Mesendoderm (in vitro differentiated cells): ENCODE measurements around the gene TRPM1.

Experiments used
- DNase-seq: peaks from one replicate; pipeline ENCODE4 v3.0.0; 2013
- H2AK5ac ChIP-seq: 2 replicates; pipeline ENCODE4 v1.6.1; 2013; ENCODE audit warnings: low read length, inconsistent platforms
- H2BK120ac ChIP-seq: 2 replicates; pipeline ENCODE4 v1.6.1; 2013; ENCODE audit warnings: low read depth, mild to moderate bottlenecking, low read length, moderate library complexity, mixed read lengths
- H2BK15ac ChIP-seq: replicated peaks from 2 replicates; pipeline ENCODE4 v1.6.1; 2013; ENCODE audit warnings: low read depth, mild to moderate bottlenecking, moderate library complexity
- H2BK5ac ChIP-seq: 2 replicates; pipeline ENCODE4 v1.6.1; 2013; ENCODE audit warnings: low read length, inconsistent platforms
- H3K18ac ChIP-seq: 2 replicates; pipeline ENCODE4 v1.6.1; 2013; ENCODE audit warnings: mild to moderate bottlenecking, low read length, mixed read lengths
- H3K23ac ChIP-seq: one replicate; pipeline ENCODE4 v1.6.1; 2013; ENCODE audit warnings: low read length
- H3K27ac ChIP-seq: 2 replicates; pipeline ENCODE4 v1.5.1; 2013; ENCODE audit warnings: low read depth, mild to moderate bottlenecking, inconsistent platforms, low read length, moderate library complexity
- H3K27me3 ChIP-seq: 2 replicates; pipeline ENCODE4 v1.6.1; 2013; ENCODE audit warnings: low read length, control low read depth, mild to moderate bottlenecking, inconsistent platforms; ENCODE audit not compliant: insufficient read depth, poor library complexity
- H3K36me3 ChIP-seq: 2 replicates; pipeline ENCODE4 v1.6.1; 2013; ENCODE audit warnings: low read length, inconsistent platforms; ENCODE audit not compliant: control insufficient read depth, insufficient read depth
- H3K4ac ChIP-seq: one replicate; pipeline ENCODE4 v1.6.1; 2013; ENCODE audit warnings: low read depth, mild to moderate bottlenecking, low read length, moderate library complexity
- H3K4me1 ChIP-seq: 2 replicates; pipeline ENCODE4 v1.6.1; 2013; ENCODE audit warnings: low read depth, low read length, inconsistent platforms; ENCODE audit not compliant: control insufficient read depth
- H3K4me2 ChIP-seq: 2 replicates; pipeline ENCODE4 v1.6.1; 2013; ENCODE audit warnings: low read length
- H3K4me3 ChIP-seq: 2 replicates; pipeline ENCODE4 v1.5.1; 2013; ENCODE audit warnings: mild to moderate bottlenecking, low read length
- H3K56ac ChIP-seq: one replicate; pipeline ENCODE4 v1.6.1; 2013; ENCODE audit warnings: low read length
- H3K79me1 ChIP-seq: 2 replicates; pipeline ENCODE4 v1.6.1; 2013; ENCODE audit warnings: low read length, inconsistent platforms
- H3K79me2 ChIP-seq: 2 replicates; pipeline ENCODE4 v1.6.1; 2013; ENCODE audit warnings: mild to moderate bottlenecking, low read length; ENCODE audit not compliant: control insufficient read depth, insufficient read depth
- H3K9ac ChIP-seq: 2 replicates; pipeline ENCODE4 v1.6.1; 2013; ENCODE audit warnings: low read length, inconsistent platforms
- H4K5ac ChIP-seq: one replicate; pipeline ENCODE4 v1.6.1; 2013; ENCODE audit warnings: low read length
- H4K8ac ChIP-seq: one replicate; pipeline ENCODE4 v1.6.1; 2013; ENCODE audit warnings: low read depth, mild to moderate bottlenecking, control low read depth, low read length, moderate library complexity
- WGBS: extraction: QIAGEN DNeasy Blood & Tissue Kit; methylation state at CpG from one replicate; pipeline ENCODE4 v1.1.7; 2013; ENCODE audit warnings: low lambda C conversion rate, missing lambda C conversion rate; ENCODE audit not compliant: insufficient coverage; ENCODE audit errors: extremely low coverage; 5-methylcytosine and 5-hydroxymethylcytosine counted together

TRPM1 gene

GRCh38 chr15:31049682-31050615, 51.6 kb downstream of the TRPM1 start:
- DNase-seq, result no peak

GRCh38 chr15:31049111-31049510, 52.4 kb downstream of the TRPM1 start:
- H2BK120ac ChIP-seq, result no peak overlapping the region
- H3K56ac ChIP-seq, result no peak overlapping the region
- no peak overlapping the region for H2BK15ac ChIP-seq
- no peak overlapping the region for H4K5ac ChIP-seq
- no peak overlapping the region for H3K4me3 ChIP-seq
- H2AK5ac ChIP-seq, result no peak overlapping the region
- H3K4me2 ChIP-seq, result no peak overlapping the region
- no peak overlapping the region for H3K4ac ChIP-seq
- no peaks in the 10 kb centered on the region for H3K79me2 ChIP-seq
- H3K79me1 ChIP-seq, result no peaks in the 10 kb centered on the region
- WGBS, result no CpG with 5 or more reads among the region's 10 CpGs
- no peak for DNase-seq
- no peak overlapping the region for H3K18ac ChIP-seq
- no peaks in the 10 kb centered on the region for H3K27me3 ChIP-seq
- H3K23ac ChIP-seq, result no peak overlapping the region
- H3K36me3 ChIP-seq, result no peaks in the 10 kb centered on the region
- no peak overlapping the region for H3K27ac ChIP-seq
- no peak overlapping the region for H3K9ac ChIP-seq
- no peaks in the 10 kb centered on the region for H3K4me1 ChIP-seq
- no peak overlapping the region for H2BK5ac ChIP-seq
- H4K8ac ChIP-seq, result no peak overlapping the region

More at GRCh38 chr15:31049682-31050615, 51.6 kb downstream of the TRPM1 start:
- Histone ChIP-seq H3K79me2 (no peaks in the 10 kb centered on the region), H4K5ac (no peak overlapping the region), H3K4me1 (no peaks in the 10 kb centered on the region), H3K79me1 (no peaks in the 10 kb centered on the region), H3K4me3 (no peak overlapping the region), H4K8ac (no peak overlapping the region), H3K27ac (no peak overlapping the region), H2BK15ac (no peak overlapping the region), H3K18ac (no peak overlapping the region), H2BK5ac (no peak overlapping the region), H3K9ac (no peak overlapping the region), H2AK5ac (no peak overlapping the region), H2BK120ac (no peak overlapping the region), H3K36me3 (no peaks in the 10 kb centered on the region), H3K4me2 (no peak overlapping the region), H3K4ac (no peak overlapping the region), H3K23ac (no peak overlapping the region), H3K27me3 (no peaks in the 10 kb centered on the region), H3K56ac (no peak overlapping the region)
- WGBS, result no CpG with 5 or more reads among the region's 12 CpGs

- Histone ChIP-seq H4K5ac (no peak overlapping the region), H3K18ac (no peak overlapping the region), H3K4ac (no peak overlapping the region), H3K23ac (peak overlapping the region; percentile 38), H3K79me2 (no peaks in the 10 kb centered on the region), H3K56ac (no peak overlapping the region), H3K9ac (no peak overlapping the region), H3K4me3 (no peak overlapping the region), H2BK120ac (no peak overlapping the region), H2BK5ac (no peak overlapping the region), H2AK5ac (no peak overlapping the region), H3K27me3 (no peaks in the 10 kb centered on the region), H3K79me1 (no peaks in the 10 kb centered on the region), H3K36me3 (no peaks in the 10 kb centered on the region), H4K8ac (no peak overlapping the region), H3K4me2 (no peak overlapping the region), H2BK15ac (no peak overlapping the region), H3K4me1 (no peaks in the 10 kb centered on the region), H3K27ac (no peak overlapping the region)
- DNase-seq, result no peak
- no CpG with 5 or more reads among the region's 8 CpGs for WGBS
These were observed 54.1 kb downstream of the TRPM1 start for GRCh38 chr15:31047437-31047836.

GRCh38 chr15:31046759-31047359, 54.7 kb downstream of the TRPM1 start:
- H3K27me3 ChIP-seq, result no peaks in the 10 kb centered on the region
- H3K56ac ChIP-seq, result no peak overlapping the region
- H3K9ac ChIP-seq, result no peak overlapping the region
- no peak overlapping the region for H2AK5ac ChIP-seq
- no peak overlapping the region for H4K5ac ChIP-seq
- H4K8ac ChIP-seq, result no peak overlapping the region
- no peak overlapping the region for H3K27ac ChIP-seq
- no peak for DNase-seq
- no peaks in the 10 kb centered on the region for H3K36me3 ChIP-seq
- H3K4me2 ChIP-seq, result no peak overlapping the region
- no peak overlapping the region for H2BK120ac ChIP-seq
- no peak overlapping the region for H3K4me3 ChIP-seq
- H3K23ac ChIP-seq, result peak overlapping the region; percentile 38
- no peaks in the 10 kb centered on the region for H3K79me1 ChIP-seq
- no CpG with 5 or more reads among the region's 19 CpGs for WGBS
- H3K4ac ChIP-seq, result no peak overlapping the region
- H3K4me1 ChIP-seq, result no peaks in the 10 kb centered on the region
- no peak overlapping the region for H2BK5ac ChIP-seq
- H3K18ac ChIP-seq, result no peak overlapping the region
- no peaks in the 10 kb centered on the region for H3K79me2 ChIP-seq
- H2BK15ac ChIP-seq, result no peak overlapping the region

- H3K23ac ChIP-seq, result no peak overlapping the region
- H3K4me1 ChIP-seq, result no peaks in the 10 kb centered on the region
- H2AK5ac ChIP-seq, result no peak overlapping the region
- H2BK15ac ChIP-seq, result no peak overlapping the region
- no peak overlapping the region for H4K5ac ChIP-seq
- H3K36me3 ChIP-seq, result no peaks in the 10 kb centered on the region
- no peak overlapping the region for H3K4ac ChIP-seq
- no peak overlapping the region for H2BK120ac ChIP-seq
- no peak overlapping the region for H2BK5ac ChIP-seq
- H4K8ac ChIP-seq, result no peak overlapping the region
- DNase-seq, result no peak
- no peak overlapping the region for H3K27ac ChIP-seq
- no peak overlapping the region for H3K9ac ChIP-seq
- no peak overlapping the region for H3K4me2 ChIP-seq
- H3K56ac ChIP-seq, result no peak overlapping the region
- H3K79me1 ChIP-seq, result no peaks in the 10 kb centered on the region
- WGBS, result no CpG with 5 or more reads among the region's 3 CpGs
- H3K79me2 ChIP-seq, result no peaks in the 10 kb centered on the region
- H3K27me3 ChIP-seq, result no peaks in the 10 kb centered on the region
- H3K18ac ChIP-seq, result no peak overlapping the region
- no peak overlapping the region for H3K4me3 ChIP-seq
These were observed 55.9 kb downstream of the TRPM1 start for GRCh38 chr15:31045606-31046005.
